GM12878 (cell line): ENCODE measurements around the gene PIP4K2A. TPM values are rescaled to one million over a fixed set of nuclear protein-coding genes. Genes with fewer than 3 reads are reported as not detected.

ENCODE experiments used
- ATAC-seq: fragments of 200-7000 bp; cut with Tn5 transposase; 3 replicates; pipeline ENCODE4 v1.9.1; 2020; ENCODE audit warnings: mild to moderate bottlenecking, moderate library complexity
- BruUV-seq: library from RNA; stranded (reverse); fragments of 400-500 nt; replicated peaks from 2 replicates; lab custom pipeline; 2021; lab: Mats Ljungman, UMichigan
- CTCF ChIA-PET: fragments of 300-600 bp; sonication (Branson Sonifier 250); formaldehyde crosslinking; extraction: SDS; loops from one replicate; lab custom pipeline; 2021; ENCODE audit warnings: inconsistent platforms; lab: Yijun Ruan, JAX
- POLR2A ChIA-PET: fragments of 350-600 bp; formaldehyde crosslinking; extraction: SDS; loops from one replicate; lab custom pipeline; 2021; ENCODE audit warnings: inconsistent platforms; lab: Charles Lee
- RAD21 ChIA-PET: fragments of 300-600 bp; sonication (Branson Sonifier 250); formaldehyde crosslinking; loops from one replicate; lab custom pipeline; 2023; ENCODE audit warnings: antibody characterized with exemption; ENCODE audit not compliant: unreplicated experiment; lab: Charles Lee
- SMC1A ChIA-PET: fragments of 300-600 bp; sonication (Branson Sonifier 250); formaldehyde crosslinking; loops from one replicate; lab custom pipeline; 2023; ENCODE audit not compliant: unreplicated experiment, uncharacterized antibody; lab: Charles Lee
- DNase-seq: peaks from one replicate; pipeline ENCODE4 v3.0.0-alpha.2; 2011; ENCODE audit warnings: low read depth, low spot score
- FAIRE-seq: peaks from 3 replicates; lab custom pipeline; 2011; peaks lifted over from hg19 to GRCh38; lab: Jason Lieb, UNC
- H2AFZ ChIP-seq: 2 replicates; pipeline ENCODE4 v1.6.0; 2011; ENCODE audit warnings: low read depth, low read length, control low read depth; ENCODE audit not compliant: control insufficient read depth
- H3K27ac ChIP-seq: 2 replicates; pipeline ENCODE4 v1.5.1; 2011; ENCODE audit warnings: control low read depth; ENCODE audit not compliant: control insufficient read depth, insufficient read depth
- H3K27me3 ChIP-seq, 2 experiments: replicated peaks in 1 of 2; 2 replicates each; pipeline versions ENCODE4 v1.6.0 to v1.6.1; 2011; ENCODE audit warnings: low read length in 1 of 2; ENCODE audit not compliant: control insufficient read depth in 2 of 2, insufficient read depth in 2 of 2
- H3K36me3 ChIP-seq, 2 experiments: 2 replicates each; pipeline ENCODE4 v1.5.1; 2011; ENCODE audit warnings: low read length in 1 of 2; ENCODE audit not compliant: control insufficient read depth in 2 of 2, insufficient read depth in 2 of 2
- H3K4me1 ChIP-seq: 2 replicates; pipeline ENCODE4 v1.6.1; 2011; ENCODE audit warnings: mild to moderate bottlenecking, low read length, moderate library complexity, mixed read lengths; ENCODE audit not compliant: control insufficient read depth, insufficient read depth
- H3K4me2 ChIP-seq: 2 replicates; pipeline ENCODE4 v1.6.0; 2011; ENCODE audit warnings: control low read depth; ENCODE audit not compliant: control insufficient read depth, insufficient read depth
- H3K4me3 ChIP-seq: fragments of 200-600 bp; sonication (generic); 2 replicates; pipeline ENCODE4 v1.5.1; 2016
- H3K79me2 ChIP-seq: 2 replicates; pipeline ENCODE4 v1.6.0; 2011; ENCODE audit warnings: low read length; ENCODE audit not compliant: control insufficient read depth, insufficient read depth
- H3K9ac ChIP-seq: 2 replicates; pipeline ENCODE4 v1.8.0; 2011; ENCODE audit warnings: low read length, control low read depth, mixed read lengths; ENCODE audit not compliant: control insufficient read depth, insufficient read depth
- H3K9me3 ChIP-seq: replicated peaks from 3 replicates; pipeline ENCODE4 v1.5.1; 2011; ENCODE audit warnings: mild to moderate bottlenecking, low read length; ENCODE audit not compliant: control insufficient read depth, insufficient read depth
- H4K20me1 ChIP-seq: 2 replicates; pipeline ENCODE4 v1.6.0; 2011; ENCODE audit not compliant: control insufficient read depth, insufficient read depth
- CTCF ChIP-seq, 3 experiments: IDR thresholded peaks in 2 of 3; conservative IDR thresholded peaks in 1 of 3; 2 replicates each; pipeline ENCODE4 v1.5.1; 2011; ENCODE audit warnings: low read depth in 3 of 3, low read length in 3 of 3, mild to moderate bottlenecking in 3 of 3, control low read depth in 2 of 3, moderate library complexity in 2 of 3, inconsistent platforms in 1 of 3, mixed read lengths in 1 of 3; ENCODE audit not compliant: control insufficient read depth in 2 of 3, insufficient read depth in 1 of 3; ENCODE audit errors: extremely low read depth in 1 of 3
- CUX1 ChIP-seq: IDR thresholded peaks from 2 replicates; pipeline ENCODE4 v1.6.1; 2012; ENCODE audit warnings: improper control_type of control experiment, low read depth, low read length; ENCODE audit not compliant: insufficient replicate concordance
- RFX5 ChIP-seq: IDR thresholded peaks from 2 replicates; pipeline ENCODE4 v1.6.1; 2011; ENCODE audit warnings: low read depth, low read length, improper control_type of control experiment
- SMARCA5 ChIP-seq: fragments of 450-650 bp; IDR thresholded peaks from 2 replicates; pipeline ENCODE4 v1.6.1; 2017; ENCODE audit warnings: mild to moderate bottlenecking
- SREBF2 ChIP-seq: IDR thresholded peaks from 2 replicates; pipeline ENCODE4 v1.6.1; 2012; ENCODE audit warnings: mild to moderate bottlenecking, low read length
- STAT1 ChIP-seq: fragments of 450-650 bp; conservative IDR thresholded peaks from 2 replicates; pipeline ENCODE4 v1.6.1; 2014; ENCODE audit warnings: antibody characterized with exemption, mild to moderate bottlenecking
- ZBTB33 ChIP-seq: fragments of 450-650 bp; IDR thresholded peaks from 2 replicates; pipeline ENCODE4 v1.6.1; 2017; ENCODE audit warnings: mild to moderate bottlenecking
- ZNF217 ChIP-seq: fragments of 450-650 bp; IDR thresholded peaks from 2 replicates; pipeline ENCODE4 v1.6.1; 2017; ENCODE audit warnings: antibody characterized with exemption, mild to moderate bottlenecking
- ZZZ3 ChIP-seq: IDR thresholded peaks from 2 replicates; pipeline ENCODE4 v1.6.1; 2011; ENCODE audit warnings: low read depth; ENCODE audit not compliant: control insufficient read depth, insufficient read length
- WGBS: methylation state at CpG from one replicate; pipeline ENCODE4 v1.1.6; 2016; ENCODE audit warnings: low lambda C conversion rate; ENCODE audit not compliant: insufficient replicate concordance, insufficient coverage; ENCODE audit errors: missing lambda C conversion rate; 5-methylcytosine and 5-hydroxymethylcytosine counted together
- in situ Hi-C: fragments of 300-500 bp; cut with MboI; formaldehyde crosslinking; loops from 9 replicates; pipeline ENCODE4 v1.14.3; 2018; ENCODE audit warnings: mixed read lengths
- intact Hi-C: fragments of 100-400 bp; cut with micrococcal nuclease; formaldehyde crosslinking; loops from one replicate; pipeline ENCODE4 v1.14.2; 2022; ENCODE audit not compliant: unreplicated experiment
- polyA plus RNA-seq, 11 experiments: library from polyadenylated mRNA; depleted of rRNA in 4 of 11; unstranded in 6 of 11; stranded (reverse) in 5 of 11; fragments of >200 nt; fragmentation: Nextera tagmentation in 4 of 11; fragmentation: Illumina TruSeq in 1 of 11; extraction: Ambion mirVana in 4 of 11; extraction: Trizol in 1 of 11; gene quantifications; 1 replicate in 1 of 11; 2 replicates in 10 of 11; pipeline versions ENCODE4 v1.2.1 to v1.2.3, GENCODE V29; 2011 to 2016; ENCODE audit warnings: inconsistent platforms in 2 of 11, missing spikeins in 2 of 11, low read depth in 1 of 11
- total RNA-seq, 4 experiments: library from RNA; depleted of rRNA in 3 of 4; stranded (reverse); fragments of >200 nt in 3 of 4; fragmentation: Illumina TruSeq in 1 of 4; extraction: Trizol in 1 of 4; gene quantifications; 2 replicates each; pipeline versions ENCODE4 v1.2.1 to v1.2.3, GENCODE V29; 2013 to 2021
- TF ChIP-seq, protein P1 (sequence below): fragments of 450-650 bp; IDR thresholded peaks from 2 replicates; pipeline ENCODE4 v1.6.1; 2017; ENCODE audit warnings: antibody characterized with exemption, mild to moderate bottlenecking, moderate library complexity

Gene PIP4K2A
- total and polyA plus RNA-seq, 10 of the 15 experiments (the other 5 are each of a cell fraction or from before 2014, with no cell fraction given): 54.3 to 139 (median 84.4) TPM

DNA sequence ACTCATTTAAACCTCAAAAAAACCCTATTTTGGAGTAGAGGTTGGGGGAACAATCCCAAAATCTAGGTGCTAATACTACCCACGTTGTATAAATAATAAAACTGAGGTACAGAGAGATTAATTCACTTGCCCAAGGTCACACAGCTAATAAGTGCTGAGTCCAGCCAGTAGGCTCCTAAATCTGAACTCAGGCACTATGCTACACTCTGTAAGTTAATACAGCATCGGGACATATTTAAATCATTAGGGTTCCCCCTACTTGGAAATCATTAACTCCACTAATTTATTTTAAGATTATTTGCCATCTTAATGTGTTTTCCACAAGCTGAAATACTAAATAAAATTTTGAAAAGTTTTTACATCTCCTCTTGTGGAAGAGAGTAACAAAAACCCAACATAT, 24.2 kb downstream of the PIP4K2A start (continued):
- TF ChIP-seq CUX1 (no peak), CTCF (IDR thresholded peaks at IDR 0.05 in 2 of 3, conservative IDR thresholded peaks at IDR 0.05 in 1 of 3; ENCODE audit: control insufficient read depth in 2 of 3, extremely low read depth in 1 of 3, insufficient read depth in 1 of 3, low read depth in 3 of 3, low read length in 3 of 3) (no peak)

- no peaks in the 10 kb centered on the region for H3K27me3 ChIP-seq
- no peak overlapping the region for H3K4me2 ChIP-seq
- in situ Hi-C loops (no loop called here), intact Hi-C loops (no loop called here)
- SMC1A ChIA-PET: interaction anchor here (1.1 to 11.0 kb wide), 5 partner anchors 9 to 24 kb away, joined by 4 to 107 read pairs (median 16); no protein-coding TSS in a partner anchor
- POLR2A ChIA-PET: interaction anchor here (1.7 kb wide), 1 partner anchor 87 kb away, joined by 4 read pairs; no protein-coding TSS in a partner anchor
- ATAC-seq (no peak), FAIRE-seq (no peak), DNase-seq (no peak)
- no TSS peak for BruUV-seq
- H3K36me3 ChIP-seq: no peaks in the 10 kb centered on the region; a peak in 2 of 4 replicates
- peaks cover 36% of the 10 kb centered on the region for H3K4me1 ChIP-seq
- CTCF ChIA-PET: interaction anchor here (1.8 kb wide), 1 partner anchor 17 kb away, joined by 3 read pairs; no protein-coding TSS in a partner anchor
- H3K9me3 ChIP-seq: no peaks in the 10 kb centered on the region
- peaks cover 99% of the 10 kb centered on the region for H3K79me2 ChIP-seq
- RAD21 ChIA-PET: interaction anchor here (1.3 to 5.3 kb wide), 3 partner anchors 24 to 38 kb away, joined by 3 to 48 read pairs (median 6); no protein-coding TSS in a partner anchor
- no peak overlapping the region for H3K27ac ChIP-seq
- no peak overlapping the region for H3K9ac ChIP-seq
- H2AFZ ChIP-seq: no peak overlapping the region
- WGBS: 5% methylated on average over 1 of the region's 1 CpG
- H3K4me3 ChIP-seq: no peak overlapping the region
- H4K20me1 ChIP-seq: peaks cover 3% of the 10 kb centered on the region; the same call in 1 of the 2 replicates
- TF ChIP-seq RFX5 (no peak), ZZZ3 (no peak), SREBF2 (no peak), ZBTB33 (no peak), ZNF217 (no peak), SMARCA5 (no peak), STAT1 (no peak)
- TF ChIP-seq, protein P1, sequence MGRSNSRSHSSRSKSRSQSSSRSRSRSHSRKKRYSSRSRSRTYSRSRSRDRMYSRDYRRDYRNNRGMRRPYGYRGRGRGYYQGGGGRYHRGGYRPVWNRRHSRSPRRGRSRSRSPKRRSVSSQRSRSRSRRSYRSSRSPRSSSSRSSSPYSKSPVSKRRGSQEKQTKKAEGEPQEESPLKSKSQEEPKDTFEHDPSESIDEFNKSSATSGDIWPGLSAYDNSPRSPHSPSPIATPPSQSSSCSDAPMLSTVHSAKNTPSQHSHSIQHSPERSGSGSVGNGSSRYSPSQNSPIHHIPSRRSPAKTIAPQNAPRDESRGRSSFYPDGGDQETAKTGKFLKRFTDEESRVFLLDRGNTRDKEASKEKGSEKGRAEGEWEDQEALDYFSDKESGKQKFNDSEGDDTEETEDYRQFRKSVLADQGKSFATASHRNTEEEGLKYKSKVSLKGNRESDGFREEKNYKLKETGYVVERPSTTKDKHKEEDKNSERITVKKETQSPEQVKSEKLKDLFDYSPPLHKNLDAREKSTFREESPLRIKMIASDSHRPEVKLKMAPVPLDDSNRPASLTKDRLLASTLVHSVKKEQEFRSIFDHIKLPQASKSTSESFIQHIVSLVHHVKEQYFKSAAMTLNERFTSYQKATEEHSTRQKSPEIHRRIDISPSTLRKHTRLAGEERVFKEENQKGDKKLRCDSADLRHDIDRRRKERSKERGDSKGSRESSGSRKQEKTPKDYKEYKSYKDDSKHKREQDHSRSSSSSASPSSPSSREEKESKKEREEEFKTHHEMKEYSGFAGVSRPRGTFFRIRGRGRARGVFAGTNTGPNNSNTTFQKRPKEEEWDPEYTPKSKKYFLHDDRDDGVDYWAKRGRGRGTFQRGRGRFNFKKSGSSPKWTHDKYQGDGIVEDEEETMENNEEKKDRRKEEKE: no peak
These were observed 28.0 kb downstream of the PIP4K2A start for GRCh38 chr10:22686347-22686746.
